Peyer's patch (tissue), 4 donors: Measurements from ENCODE around the gene CPLANE2.
"Not testable (repeated sequence)": the region's sequence is repeated elsewhere in the genome, so short reads cannot be mapped to it uniquely, and the experiment has no call there.

Experiments
- CTCF ChIP-seq, 6 experiments: fragments of 450-650 bp in 4 of 6; fragments of 200-600 bp in 2 of 6; sonication (generic) in 1 of 6; IDR thresholded peaks; one replicate each; pipeline ENCODE4 v1.5.1; 2017 to 2019; ENCODE audit warnings: antibody characterized with exemption in 6 of 6, mild to moderate bottlenecking in 3 of 6, moderate library complexity in 1 of 6
- POLR2A ChIP-seq, 2 donors: fragments of 450-650 bp; IDR thresholded peaks; one replicate each; pipeline ENCODE4 v1.5.1; 2017; ENCODE audit warnings: antibody characterized with exemption in 2 of 2, mild to moderate bottlenecking in 2 of 2, moderate library complexity in 2 of 2

DNA sequence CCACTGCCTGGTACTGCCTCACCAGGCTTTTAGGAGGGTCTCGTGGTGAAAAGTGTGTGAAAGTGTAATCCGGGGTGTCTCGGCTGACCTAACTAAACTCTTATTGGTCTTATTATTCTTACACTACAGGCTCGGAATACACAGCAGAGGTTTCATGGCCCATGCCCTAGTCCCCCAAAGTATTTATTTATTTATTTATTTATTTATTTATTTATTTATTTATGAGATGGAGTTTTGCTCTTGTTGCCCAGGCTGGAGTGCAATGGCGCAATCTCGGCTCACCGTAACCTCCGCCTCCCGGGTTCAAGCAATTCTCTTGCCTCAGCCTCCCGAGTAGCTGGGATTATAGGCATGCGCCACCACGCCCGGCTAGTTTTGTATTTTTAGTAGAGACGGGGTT is 21.7 kb downstream of the CPLANE2 start:
- not testable (repeated sequence) for TF ChIP-seq CTCF, POLR2A (IDR thresholded peaks at IDR 0.05)
